SK-N-MC (cell line): ENCODE measurements around the gene AQP7.

ENCODE experiments used
- EZH2 ChIP-seq: fragments of 200-600 bp; sonication (generic); IDR thresholded peaks from one replicate; pipeline ENCODE4 v1.6.1; 2017; ENCODE audit warnings: antibody characterized with exemption
- POLR2AphosphoS5 ChIP-seq: IDR thresholded peaks from 2 replicates; pipeline ENCODE4 v1.6.1; 2012; ENCODE audit warnings: mild to moderate bottlenecking, low read depth, low read length, borderline replicate concordance

- no peak for TF ChIP-seq POLR2AphosphoS5
- TF ChIP-seq EZH2 = no peak
These were observed 50.8 kb downstream of the AQP7 start for GRCh38 chr9:33351547-33351946.
